Smooth muscle cell (in vitro differentiated cells): ENCODE measurements around the gene C22orf31. TPM values are rescaled to one million over a fixed set of nuclear protein-coding genes. Genes with fewer than 3 reads are reported as not detected.

Experiments used
- DNase-seq: peaks from one replicate; lab custom pipeline; 2025; ENCODE audit not compliant: unreplicated experiment; lab: John Stamatoyannopoulos, UW
- H2AFZ ChIP-seq: fragments of 200-600 bp; sonication (generic); 2 replicates; pipeline ENCODE4 v1.6.0; 2016; ENCODE audit warnings: antibody characterized with exemption, low read depth, mild to moderate bottlenecking
- H3F3A ChIP-seq: fragments of 200-600 bp; sonication (generic); 2 replicates; pipeline ENCODE4 v1.6.0; 2017; ENCODE audit warnings: antibody characterized with exemption, low read depth
- H3K27ac ChIP-seq: fragments of 200-600 bp; sonication (generic); 2 replicates; pipeline ENCODE4 v1.5.1; 2016; ENCODE audit warnings: low read depth, mild to moderate bottlenecking
- H3K27me3 ChIP-seq: fragments of 200-600 bp; sonication (generic); 2 replicates; pipeline ENCODE4 v1.6.1; 2016; ENCODE audit warnings: low read depth, mild to moderate bottlenecking
- H3K36me3 ChIP-seq: fragments of 200-600 bp; sonication (generic); 2 replicates; pipeline ENCODE4 v1.5.1; 2016; ENCODE audit warnings: low read depth
- H3K4me1 ChIP-seq: fragments of 200-600 bp; sonication (generic); 2 replicates; pipeline ENCODE4 v1.5.1; 2016; ENCODE audit warnings: low read depth
- H3K4me2 ChIP-seq: fragments of 200-600 bp; sonication (generic); 2 replicates; pipeline ENCODE4 v1.6.0; 2016; ENCODE audit warnings: mild to moderate bottlenecking
- H3K4me3 ChIP-seq: fragments of 200-600 bp; sonication (generic); 2 replicates; pipeline ENCODE4 v1.5.1; 2016; ENCODE audit warnings: mild to moderate bottlenecking
- H3K79me2 ChIP-seq: fragments of 200-600 bp; sonication (generic); 2 replicates; pipeline ENCODE4 v1.6.0; 2016; ENCODE audit warnings: low read depth, mild to moderate bottlenecking
- H3K9ac ChIP-seq: fragments of 200-600 bp; sonication (generic); 2 replicates; pipeline ENCODE4 v1.6.0; 2016; ENCODE audit warnings: low read depth
- H3K9me3 ChIP-seq: fragments of 200-600 bp; sonication (generic); replicated peaks from 2 replicates; pipeline ENCODE4 v1.5.1; 2016; ENCODE audit warnings: low read depth
- H4K20me1 ChIP-seq: fragments of 200-600 bp; sonication (generic); 2 replicates; pipeline ENCODE4 v1.6.0; 2016; ENCODE audit warnings: low read depth
- WGBS: methylation state at CpG from one replicate; pipeline ENCODE4 v1.1.7; 2016; ENCODE audit warnings: low lambda C conversion rate; 5-methylcytosine and 5-hydroxymethylcytosine counted together
- polyA plus RNA-seq: library from polyadenylated mRNA; unstranded; fragments of >200 nt; fragmentation: Nextera tagmentation; extraction: Ambion mirVana; gene quantifications from 2 replicates; pipeline ENCODE4 v1.2.1, GENCODE V29; 2016
- total RNA-seq: library from RNA; depleted of rRNA; stranded (reverse); fragments of >200 nt; gene quantifications from 2 replicates; pipeline ENCODE4 v1.2.3, GENCODE V29; 2014
- TF ChIP-seq, protein P1 (sequence below): fragments of 200-600 bp; sonication (generic); IDR thresholded peaks from 2 replicates; pipeline ENCODE4 v1.5.1; 2017; ENCODE audit warnings: borderline replicate concordance, mild to moderate bottlenecking, antibody characterized with exemption; ENCODE audit not compliant: insufficient read depth, poor library complexity, severe bottlenecking

C22orf31 gene
- total and polyA plus RNA-seq, 2 experiments from 2014 or later, result not detected

DNA sequence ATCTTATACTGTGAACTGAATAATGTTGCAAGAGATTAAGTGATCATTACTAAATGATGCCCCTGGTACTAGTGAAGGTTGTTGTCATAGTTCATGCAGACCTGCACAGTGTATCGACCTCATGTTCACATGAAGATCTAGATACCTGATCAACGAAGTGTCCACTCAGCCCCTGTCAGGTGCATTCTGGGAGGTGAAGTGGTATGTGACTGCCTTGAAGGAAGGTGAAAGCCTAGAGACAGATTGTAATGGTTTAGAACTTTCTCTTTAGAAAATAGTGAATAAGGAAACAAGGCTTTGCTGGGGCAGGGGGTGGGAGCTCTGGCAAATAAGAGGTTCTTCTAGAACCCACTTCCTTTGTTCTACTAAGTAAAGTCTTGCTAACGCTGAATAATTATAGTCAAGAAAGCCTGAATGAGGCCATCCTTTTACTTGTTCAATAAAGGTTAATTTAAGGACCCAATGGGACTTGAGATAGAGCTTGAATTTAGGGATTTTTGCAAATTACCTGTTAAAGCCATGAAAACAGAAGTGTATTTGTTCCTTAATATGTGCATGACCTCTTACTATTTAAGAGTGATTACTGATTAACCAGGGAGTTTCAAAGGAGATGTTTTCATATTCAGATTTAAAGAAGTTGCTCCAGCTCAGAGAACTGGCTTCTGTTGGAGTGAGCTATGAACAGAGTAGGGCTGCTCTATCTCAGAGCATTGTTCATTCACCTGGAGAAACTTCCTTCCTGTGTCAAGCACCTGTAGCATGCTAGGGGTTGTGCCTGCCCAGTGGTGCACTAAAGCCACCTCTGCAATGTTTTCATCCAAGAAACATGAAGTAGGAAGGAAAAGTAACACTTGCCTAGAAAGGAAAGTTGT lies 45.3 kb downstream of the C22orf31 start:
- Histone ChIP-seq H3K27me3 (no peaks in the 10 kb centered on the region), H2AFZ (no peak overlapping the region), H3K9me3 (no peaks in the 10 kb centered on the region), H3F3A (no peaks in the 10 kb centered on the region), H3K4me1 (peaks cover 12% of the 10 kb centered on the region), H3K79me2 (no peaks in the 10 kb centered on the region), H3K27ac (no peak overlapping the region), H3K36me3 (no peaks in the 10 kb centered on the region), H3K4me2 (no peak overlapping the region), H3K4me3 (no peak overlapping the region), H3K9ac (no peak overlapping the region), H4K20me1 (no peaks in the 10 kb centered on the region)
- TF ChIP-seq, protein P1, sequence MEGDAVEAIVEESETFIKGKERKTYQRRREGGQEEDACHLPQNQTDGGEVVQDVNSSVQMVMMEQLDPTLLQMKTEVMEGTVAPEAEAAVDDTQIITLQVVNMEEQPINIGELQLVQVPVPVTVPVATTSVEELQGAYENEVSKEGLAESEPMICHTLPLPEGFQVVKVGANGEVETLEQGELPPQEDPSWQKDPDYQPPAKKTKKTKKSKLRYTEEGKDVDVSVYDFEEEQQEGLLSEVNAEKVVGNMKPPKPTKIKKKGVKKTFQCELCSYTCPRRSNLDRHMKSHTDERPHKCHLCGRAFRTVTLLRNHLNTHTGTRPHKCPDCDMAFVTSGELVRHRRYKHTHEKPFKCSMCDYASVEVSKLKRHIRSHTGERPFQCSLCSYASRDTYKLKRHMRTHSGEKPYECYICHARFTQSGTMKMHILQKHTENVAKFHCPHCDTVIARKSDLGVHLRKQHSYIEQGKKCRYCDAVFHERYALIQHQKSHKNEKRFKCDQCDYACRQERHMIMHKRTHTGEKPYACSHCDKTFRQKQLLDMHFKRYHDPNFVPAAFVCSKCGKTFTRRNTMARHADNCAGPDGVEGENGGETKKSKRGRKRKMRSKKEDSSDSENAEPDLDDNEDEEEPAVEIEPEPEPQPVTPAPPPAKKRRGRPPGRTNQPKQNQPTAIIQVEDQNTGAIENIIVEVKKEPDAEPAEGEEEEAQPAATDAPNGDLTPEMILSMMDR, result no peak
- WGBS, result 97% methylated on average over 3 of the region's 3 CpGs
- no peak for DNase-seq

DNA sequence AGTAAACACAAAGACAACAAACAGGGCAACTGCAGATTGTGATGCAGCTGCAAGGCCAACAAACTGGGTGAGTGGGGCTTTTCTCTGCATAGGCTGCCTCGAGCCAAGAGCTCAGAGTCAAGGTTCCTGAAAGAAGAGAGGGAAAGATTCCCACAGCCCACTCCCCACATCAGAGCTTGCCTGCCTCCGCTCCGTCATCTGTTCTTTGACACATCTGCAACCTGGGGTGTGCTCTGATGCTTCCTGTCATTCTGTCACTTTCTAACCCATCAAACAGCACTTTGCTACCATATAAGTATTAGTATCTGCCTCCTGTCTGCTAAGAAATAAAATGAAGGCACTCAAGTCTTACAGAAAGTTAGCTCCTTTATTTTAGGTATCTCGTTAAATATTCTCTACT lies 46.9 kb downstream of the C22orf31 start:
- DNase-seq, result no peak
- H3K4me1 ChIP-seq, result peaks cover 19% of the 10 kb centered on the region
- H3K27me3 ChIP-seq, result no peaks in the 10 kb centered on the region
- H3K79me2 ChIP-seq, result no peaks in the 10 kb centered on the region
- H4K20me1 ChIP-seq, result no peaks in the 10 kb centered on the region
- H3K27ac ChIP-seq, result no peak overlapping the region
- H3K4me3 ChIP-seq, result no peak overlapping the region
- 96% methylated on average over 4 of the region's 4 CpGs for WGBS
- H2AFZ ChIP-seq, result no peak overlapping the region
- H3K9ac ChIP-seq, result no peak overlapping the region
- H3K36me3 ChIP-seq, result no peaks in the 10 kb centered on the region
- H3F3A ChIP-seq, result no peaks in the 10 kb centered on the region
- TF ChIP-seq, protein P1, result no peak
- no peak overlapping the region for H3K4me2 ChIP-seq
- H3K9me3 ChIP-seq, result no peaks in the 10 kb centered on the region

DNA sequence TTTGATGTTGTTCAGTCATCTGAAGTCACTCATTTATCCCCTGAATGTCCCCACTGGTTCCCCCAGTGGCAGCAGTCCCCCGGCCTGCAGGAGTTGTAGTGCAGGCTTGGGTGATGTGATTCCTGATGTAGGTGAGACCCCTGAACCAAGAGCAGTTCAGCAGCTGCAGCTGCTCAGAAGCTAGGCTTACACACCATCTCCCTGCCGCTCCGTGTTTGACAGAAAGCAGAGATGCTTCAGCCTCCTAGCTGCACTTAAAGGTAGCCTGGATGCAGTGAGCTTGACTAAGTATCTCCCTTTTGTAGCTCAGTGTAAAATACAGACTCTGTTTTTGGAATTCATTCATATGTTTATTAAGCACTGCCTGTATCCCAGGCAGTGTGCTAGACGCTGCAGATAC lies 47.3 kb downstream of the C22orf31 start:
- TF ChIP-seq, protein P1, result no peak
- 86% methylated on average over 4 of the region's 4 CpGs for WGBS

DNA sequence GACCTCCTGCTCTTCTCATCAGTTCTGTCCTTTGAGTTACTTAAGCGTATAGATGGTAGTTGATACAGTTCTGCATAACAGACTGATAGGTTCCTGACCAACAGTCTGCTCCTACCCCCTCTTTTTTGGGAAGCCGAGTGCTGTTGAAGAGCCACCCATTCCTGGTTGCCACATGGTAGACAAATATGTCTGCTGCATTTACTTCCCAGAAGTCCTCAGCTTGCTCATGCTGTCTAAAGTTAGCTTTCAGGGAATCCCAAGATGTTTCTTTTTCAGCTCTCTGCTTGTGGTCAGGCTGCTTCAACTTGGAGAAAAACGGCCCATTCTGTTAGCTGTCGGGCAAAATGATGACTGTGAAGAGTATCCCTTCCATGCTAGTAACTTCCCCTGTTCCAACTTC lies 48.7 kb downstream of the C22orf31 start:
- H3K9ac ChIP-seq, result no peak overlapping the region
- H4K20me1 ChIP-seq, result no peaks in the 10 kb centered on the region
- H2AFZ ChIP-seq, result no peak overlapping the region
- H3K4me3 ChIP-seq, result no peak overlapping the region
- no peak overlapping the region for H3K27ac ChIP-seq
- H3K4me1 ChIP-seq, result peaks cover 24% of the 10 kb centered on the region
- H3K27me3 ChIP-seq, result no peaks in the 10 kb centered on the region
- WGBS, result 88% methylated on average over 4 of the region's 4 CpGs
- H3K4me2 ChIP-seq, result no peak overlapping the region
- no peaks in the 10 kb centered on the region for H3K9me3 ChIP-seq
- no peaks in the 10 kb centered on the region for H3K36me3 ChIP-seq
- H3F3A ChIP-seq, result no peaks in the 10 kb centered on the region
- no peak for DNase-seq
- TF ChIP-seq, protein P1, result no peak
- H3K79me2 ChIP-seq, result no peaks in the 10 kb centered on the region

More for the DNA sequence above, 47.3 kb downstream of the C22orf31 start:
- H3K79me2 ChIP-seq, result no peaks in the 10 kb centered on the region
- H3K9me3 ChIP-seq, result no peaks in the 10 kb centered on the region
- peaks cover 19% of the 10 kb centered on the region for H3K4me1 ChIP-seq
- DNase-seq, result no peak
- no peaks in the 10 kb centered on the region for H3F3A ChIP-seq
- H4K20me1 ChIP-seq, result no peaks in the 10 kb centered on the region
- no peaks in the 10 kb centered on the region for H3K36me3 ChIP-seq
- no peak overlapping the region for H3K4me2 ChIP-seq
- H2AFZ ChIP-seq, result no peak overlapping the region
- H3K4me3 ChIP-seq, result no peak overlapping the region
- no peak overlapping the region for H3K9ac ChIP-seq
- no peaks in the 10 kb centered on the region for H3K27me3 ChIP-seq
- no peak overlapping the region for H3K27ac ChIP-seq
